Measurements from ENCODE around the gene SLC13A2.
"Not testable (repeated sequence)": the region's sequence is repeated elsewhere in the genome, so short reads cannot be mapped to it uniquely, and the experiment has no call there.

Gene SLC13A2

GRCh38 chr17:28473542-28473941 is at the start of gene SLC13A2:
Gene SLC13A2 (plus strand): TSS chr17:28473644. CDS start chr17:28473713, 69 bp downstream.
- no peak for TF ChIP-seq POLR2A (IDR thresholded peaks at IDR 0.05; ENCODE audit: low read length)
- TF ChIP-seq GATA1 (IDR thresholded peaks at IDR 0.05; ENCODE audit: low read depth, low read length) = no peak
- no peak for DNase-seq

- DNase-seq = no peak
- TF ChIP-seq POLR2A (IDR thresholded peaks at IDR 0.05; ENCODE audit: low read length) = no peak
- no peak for TF ChIP-seq GATA1 (IDR thresholded peaks at IDR 0.05; ENCODE audit: low read depth, low read length)
Measured at GRCh38 chr17:28425206-28425605, 48.2 kb upstream of the SLC13A2 start.

GRCh38 chr17:28426081-28426519 is 47.3 kb upstream of the SLC13A2 start:
- DNase-seq = peak in 1 of 2 experiments; percentile 21
- TF ChIP-seq GATA1 (IDR thresholded peaks at IDR 0.05; ENCODE audit: low read depth, low read length) = no peak
- TF ChIP-seq POLR2A (IDR thresholded peaks at IDR 0.05; ENCODE audit: low read length) = no peak

GRCh38 chr17:28427371-28427770 is 46.1 kb upstream of the SLC13A2 start:
- TF ChIP-seq GATA1 (IDR thresholded peaks at IDR 0.05; ENCODE audit: low read depth, low read length) (no peak), POLR2A (IDR thresholded peaks at IDR 0.05; ENCODE audit: low read length) (no peak)
- DNase-seq = no peak

- DNase-seq = not testable (repeated sequence)
Measured at GRCh38 chr17:28427982-28428381, 45.5 kb upstream of the SLC13A2 start.

GRCh38 chr17:28433721-28434120 is 39.7 kb upstream of the SLC13A2 start:
- TF ChIP-seq GATA1 (IDR thresholded peaks at IDR 0.05; ENCODE audit: low read depth, low read length) (no peak), POLR2A (IDR thresholded peaks at IDR 0.05; ENCODE audit: low read length) (no peak)
- DNase-seq = no peak

- not testable (repeated sequence) for DNase-seq
Measured at GRCh38 chr17:28434326-28434725, 39.1 kb upstream of the SLC13A2 start.

DNA sequence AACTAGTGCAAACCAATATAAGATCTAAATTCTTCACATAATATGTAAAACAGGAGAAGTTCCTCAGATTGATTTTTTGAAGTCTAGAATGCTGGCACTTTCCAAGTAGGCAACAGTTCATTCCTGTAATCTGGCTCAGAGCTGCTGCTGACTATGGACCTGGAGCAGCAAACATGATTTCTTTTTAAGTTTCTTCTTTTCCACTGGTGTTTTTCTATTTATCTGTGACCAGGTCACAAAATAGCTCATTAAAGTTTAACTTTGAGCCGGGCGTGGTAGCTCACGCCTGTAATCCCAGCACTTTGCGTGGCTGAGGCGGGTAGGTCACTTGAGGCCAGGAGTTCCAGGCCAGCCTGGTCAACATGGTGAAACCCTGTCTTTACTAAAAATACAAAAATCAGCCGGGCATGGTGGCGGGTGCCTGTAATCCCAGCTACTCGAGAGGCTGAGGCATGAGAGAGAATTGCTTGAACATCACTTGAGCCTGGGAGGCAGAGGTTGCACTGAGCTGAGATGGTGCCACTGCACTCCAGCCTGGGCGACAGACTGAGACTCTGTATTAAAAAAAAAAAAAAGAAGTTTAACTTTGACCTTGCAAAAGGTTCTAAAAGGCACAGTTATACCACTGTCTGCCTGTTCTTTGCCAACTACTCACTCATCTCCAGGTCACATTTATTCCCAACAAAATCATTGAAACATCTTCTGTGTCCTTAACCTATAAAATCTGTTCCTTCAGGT is 29.4 kb upstream of the SLC13A2 start:
- no peak for TF ChIP-seq GATA1 (IDR thresholded peaks at IDR 0.05; ENCODE audit: low read depth, low read length)
- TF ChIP-seq POLR2A (IDR thresholded peaks at IDR 0.05; ENCODE audit: low read length) = no peak
- no peak for DNase-seq

GRCh38 chr17:28446716-28447395 is 26.6 kb upstream of the SLC13A2 start:
- no peak for DNase-seq

DNA sequence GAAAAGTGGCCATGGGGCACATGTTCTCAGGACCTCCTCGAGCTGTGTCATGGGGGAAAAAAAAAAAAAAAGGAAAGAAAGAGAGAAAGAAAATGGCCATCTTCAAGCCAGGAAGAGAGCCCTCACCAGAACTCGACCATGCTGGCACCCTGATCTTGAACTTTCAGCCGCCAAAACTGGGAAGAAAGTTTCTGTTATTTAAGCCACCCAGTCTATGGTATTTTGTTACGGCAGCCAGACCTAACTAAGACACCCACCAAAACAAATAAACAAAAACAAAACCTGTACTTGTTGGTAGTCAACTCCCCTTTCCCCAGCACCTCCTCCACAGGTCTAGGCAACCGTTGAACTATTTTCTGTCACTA is 26.1 kb upstream of the SLC13A2 start:
- TF ChIP-seq POLR2A (IDR thresholded peaks at IDR 0.05; ENCODE audit: low read length) (no peak), GATA1 (IDR thresholded peaks at IDR 0.05; ENCODE audit: low read depth, low read length) (no peak)
- DNase-seq = no peak

More at GRCh38 chr17:28446716-28447395, 26.6 kb upstream of the SLC13A2 start:
- TF ChIP-seq POLR2A (IDR thresholded peaks at IDR 0.05; ENCODE audit: low read length) (no peak), GATA1 (IDR thresholded peaks at IDR 0.05; ENCODE audit: low read depth, low read length) (no peak)

DNA sequence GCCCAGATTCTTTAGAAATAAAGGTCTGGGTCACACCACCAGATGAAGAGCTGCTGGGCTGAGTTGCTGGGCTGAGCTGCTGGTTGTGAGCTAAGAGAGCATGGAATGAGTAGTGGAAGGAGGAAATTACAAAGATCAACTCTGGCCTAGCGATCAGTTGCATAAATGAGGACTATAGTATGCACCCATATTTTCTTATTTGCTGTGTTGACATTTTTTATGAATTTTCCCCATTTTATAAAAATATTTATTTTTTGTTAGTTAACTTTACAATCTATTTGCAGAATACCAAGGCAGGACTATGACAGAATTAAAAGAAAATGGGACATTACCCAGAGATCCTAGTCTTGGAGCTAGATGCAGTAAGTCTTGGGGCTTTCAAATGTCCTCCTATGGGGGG is 23.6 kb upstream of the SLC13A2 start:
- DNase-seq = no peak
- TF ChIP-seq POLR2A (IDR thresholded peaks at IDR 0.05; ENCODE audit: low read length) (no peak), GATA1 (IDR thresholded peaks at IDR 0.05; ENCODE audit: low read depth, low read length) (no peak)

DNA sequence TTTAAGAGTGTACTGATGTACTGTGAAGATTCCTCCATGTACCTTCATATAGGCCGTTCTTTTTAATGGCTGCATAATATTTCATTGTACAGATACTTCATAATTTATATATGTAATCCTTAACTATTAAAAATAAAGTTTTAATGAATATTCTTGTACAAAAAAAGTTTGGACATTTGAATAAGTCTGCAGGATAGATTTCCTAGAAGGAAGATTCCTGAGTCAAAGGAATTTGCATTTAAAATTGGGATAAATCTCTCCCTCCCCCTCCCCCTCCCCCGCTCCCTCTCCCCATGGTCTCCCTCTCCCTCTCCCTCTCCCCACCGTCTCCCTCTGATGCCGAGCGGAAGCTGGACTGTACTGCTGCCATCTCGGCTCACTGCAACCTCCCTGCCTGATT is 15.6 kb upstream of the SLC13A2 start:
- DNase-seq = no peak
- TF ChIP-seq GATA1 (IDR thresholded peaks at IDR 0.05; ENCODE audit: low read depth, low read length) (no peak), POLR2A (IDR thresholded peaks at IDR 0.05; ENCODE audit: low read length) (no peak)

- DNase-seq = not testable (repeated sequence)
Measured at GRCh38 chr17:28458881-28459280, 14.6 kb upstream of the SLC13A2 start.

GRCh38 chr17:28460901-28461300 is 12.5 kb upstream of the SLC13A2 start:
- no peak for TF ChIP-seq POLR2A (IDR thresholded peaks at IDR 0.05; ENCODE audit: low read length)
- TF ChIP-seq GATA1 (IDR thresholded peaks at IDR 0.05; ENCODE audit: low read depth, low read length) = no peak
- DNase-seq = no peak

GRCh38 chr17:28466001-28466400 is 7.4 kb upstream of the SLC13A2 start:
- TF ChIP-seq GATA1 (IDR thresholded peaks at IDR 0.05; ENCODE audit: low read depth, low read length) (no peak), POLR2A (IDR thresholded peaks at IDR 0.05; ENCODE audit: low read length) (no peak)
- DNase-seq = peak in 1 of 2 experiments; percentile 35
